Hindlimb muscle (tissue), 1 donor: ENCODE results near the gene RYR1. TPM values are rescaled to one million over a fixed set of nuclear protein-coding genes. Genes with fewer than 3 reads are reported as not detected.
"Not testable (repeated sequence)": the region's sequence is repeated elsewhere in the genome, so short reads cannot be mapped to it uniquely, and the experiment has no call there.

Experiments
- DNase-seq: peaks from one replicate; pipeline ENCODE4 v3.0.0-alpha.2; 2013
- polyA plus RNA-seq: library from polyadenylated mRNA; unstranded; fragments of 120-200 nt; gene quantifications from one replicate; pipeline ENCODE4 v1.2.1, GENCODE V29; 2013; ENCODE audit not compliant: insufficient read length

RYR1 gene
- polyA plus RNA-seq, 1 donor = 771 TPM

DNA sequence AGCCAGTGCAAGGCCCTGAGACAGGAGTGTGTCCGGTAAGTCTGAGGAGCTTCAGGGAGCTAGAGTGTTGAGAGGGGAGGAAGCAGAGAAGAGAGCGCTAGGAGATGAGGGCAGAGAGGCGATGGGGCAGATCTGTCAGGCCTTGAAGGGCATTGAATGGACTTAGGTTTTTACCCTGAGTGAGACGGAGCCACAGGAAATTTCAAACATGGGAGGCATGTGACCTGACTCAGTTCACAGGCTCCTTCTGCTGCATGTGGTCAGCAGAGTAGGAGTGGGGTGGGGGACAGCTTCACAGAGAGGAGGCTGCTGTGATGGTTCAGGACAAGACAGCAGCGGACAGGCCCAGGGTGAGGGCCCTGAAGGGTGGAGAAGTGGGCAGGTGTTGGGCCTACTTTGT lies 33.1 kb upstream of the RYR1 start:
- no peak for DNase-seq

DNA sequence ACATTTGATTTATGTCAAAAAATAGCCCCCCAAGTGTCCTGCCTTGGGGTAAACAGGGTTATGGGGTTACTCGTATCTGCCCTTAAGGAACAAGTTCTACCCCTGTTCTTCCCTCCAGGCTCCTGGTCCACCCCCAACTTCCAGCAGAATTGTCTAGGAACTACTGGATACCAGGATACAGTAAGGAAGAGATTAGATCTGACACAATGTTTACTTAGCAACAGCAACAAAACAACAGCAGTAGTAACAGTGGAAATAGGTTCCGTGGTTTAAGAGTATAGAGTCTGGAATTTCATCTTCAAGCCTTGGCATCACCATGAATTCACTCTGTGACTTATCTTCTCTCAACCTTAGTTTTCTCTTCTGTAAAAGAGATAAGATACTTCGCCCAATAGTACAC lies 32.3 kb upstream of the RYR1 start:
- no peak for DNase-seq

- DNase-seq = no peak
Observed at GRCh38 chr19:38402623-38402966, 30.9 kb upstream of the RYR1 start.

DNA sequence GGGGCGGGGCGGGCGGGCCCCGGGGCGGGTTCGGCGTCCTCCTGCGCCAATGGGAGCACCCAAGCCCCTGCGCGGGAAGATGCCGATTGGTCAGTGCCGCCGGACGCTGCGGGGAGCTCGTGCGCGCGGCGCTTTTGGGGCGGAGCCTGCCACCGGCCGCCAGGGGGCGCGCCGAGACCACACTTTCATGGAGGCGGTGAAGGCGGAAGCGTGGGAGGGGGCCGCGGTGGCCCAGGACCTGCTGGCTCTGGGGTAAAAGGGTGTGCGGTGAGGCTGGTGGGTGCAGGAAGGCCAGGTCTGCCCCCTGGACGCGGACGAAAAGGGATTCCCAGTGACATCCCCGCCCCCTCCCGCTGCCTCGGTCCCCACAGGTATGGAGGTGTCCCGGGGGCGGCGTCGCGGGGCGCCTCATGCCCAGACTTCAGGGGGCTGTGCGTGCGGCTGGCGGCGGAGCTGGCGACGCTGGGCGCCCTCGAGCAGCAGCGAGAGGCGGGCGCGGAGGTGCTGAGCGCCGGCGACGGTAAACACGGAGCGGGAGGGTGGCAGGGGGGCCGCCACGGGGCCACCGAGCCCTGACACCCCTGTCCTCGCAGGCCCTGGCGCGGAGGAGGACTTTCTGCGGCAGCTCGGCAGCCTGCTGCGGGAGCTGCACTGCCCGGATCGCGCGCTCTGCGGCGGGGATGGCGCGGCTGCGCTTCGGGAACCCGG lies 30.4 kb upstream of the RYR1 start, which contains the start of gene FAM98C:
Gene FAM98C, plus strand, starts transcription at position 127 of the 708 bp plus-strand sequence. Its CDS starts 61 bp downstream, at position 188.
- DNase-seq = peak; percentile 98

GRCh38 chr19:38404858-38405257 lies 28.6 kb upstream of the RYR1 start:
- DNase-seq = no peak

DNA sequence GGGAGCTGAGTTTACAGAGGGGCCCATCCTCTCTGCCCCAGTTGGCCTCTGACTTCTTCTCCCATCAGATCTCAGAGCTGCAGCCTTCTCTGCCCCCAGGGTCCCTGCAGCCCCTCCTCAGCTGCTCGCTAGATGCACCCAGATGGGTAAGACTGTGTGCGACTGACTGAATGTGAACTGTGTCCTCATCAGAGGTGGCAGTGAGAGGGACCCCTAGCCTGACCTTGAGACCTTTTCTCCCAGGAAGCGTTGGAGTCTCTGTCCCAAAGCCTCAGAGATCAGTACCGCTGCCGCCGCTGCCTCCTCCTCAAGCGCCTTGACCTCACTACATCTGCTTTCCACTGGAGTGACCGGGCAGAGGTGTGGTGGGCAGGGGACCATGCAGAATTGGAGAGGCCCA lies 28.2 kb upstream of the RYR1 start:
- no peak for DNase-seq

DNA sequence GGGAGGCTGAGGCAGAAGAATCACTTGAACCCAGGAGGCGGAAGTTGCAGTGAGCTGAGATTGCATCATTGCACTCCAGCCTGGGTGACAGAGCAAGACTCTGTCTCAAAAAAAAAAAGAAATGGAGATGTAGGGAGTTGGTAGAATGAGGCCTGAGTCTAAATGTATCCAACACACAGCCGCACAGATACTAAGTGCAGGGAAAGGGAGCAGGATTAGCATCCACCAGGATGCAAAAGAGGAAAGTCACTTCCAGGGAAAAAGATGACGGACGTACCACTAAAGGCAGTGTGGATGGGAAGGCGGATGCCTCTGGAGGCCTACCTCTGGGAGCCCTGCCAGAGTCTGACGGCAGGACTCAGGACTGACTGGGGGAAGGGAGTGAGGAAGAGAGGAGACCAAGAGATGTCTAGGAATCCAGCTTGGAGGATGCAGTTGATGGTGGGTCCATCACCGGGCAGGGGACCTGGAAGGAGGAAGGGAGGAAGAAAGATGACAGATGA lies 23.8 kb upstream of the RYR1 start:
- peak; percentile 74 for DNase-seq

- DNase-seq = not testable (repeated sequence)
Observed at GRCh38 chr19:38410407-38410806, 23.1 kb upstream of the RYR1 start.

GRCh38 chr19:38411041-38411712 lies 22.3 kb upstream of the RYR1 start:
- DNase-seq = no peak

- not testable (repeated sequence) for DNase-seq
Observed at GRCh38 chr19:38411898-38412297, 21.6 kb upstream of the RYR1 start.

GRCh38 chr19:38412491-38412890 lies 21.0 kb upstream of the RYR1 start:
- DNase-seq = no peak

DNA sequence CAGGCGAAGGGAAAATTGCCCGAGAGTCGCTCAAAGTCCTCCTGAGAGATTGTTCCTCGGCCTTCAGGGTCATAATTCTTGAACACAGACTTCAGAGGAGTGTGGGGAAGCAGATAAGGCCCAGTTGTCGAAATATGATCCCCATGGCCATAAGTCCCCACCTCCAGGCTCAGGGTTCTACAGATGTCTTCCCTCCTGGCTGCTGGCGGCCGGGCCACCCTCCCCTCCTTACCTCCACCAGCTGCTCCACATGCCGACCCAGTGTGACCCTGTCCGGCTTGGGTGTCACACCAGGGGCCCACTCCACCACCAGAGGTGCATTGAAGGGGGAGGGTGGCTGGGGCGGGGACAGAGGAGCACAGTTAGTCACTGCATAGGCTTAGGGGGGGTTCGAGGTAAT lies 20.5 kb upstream of the RYR1 start:
- DNase-seq = no peak

DNA sequence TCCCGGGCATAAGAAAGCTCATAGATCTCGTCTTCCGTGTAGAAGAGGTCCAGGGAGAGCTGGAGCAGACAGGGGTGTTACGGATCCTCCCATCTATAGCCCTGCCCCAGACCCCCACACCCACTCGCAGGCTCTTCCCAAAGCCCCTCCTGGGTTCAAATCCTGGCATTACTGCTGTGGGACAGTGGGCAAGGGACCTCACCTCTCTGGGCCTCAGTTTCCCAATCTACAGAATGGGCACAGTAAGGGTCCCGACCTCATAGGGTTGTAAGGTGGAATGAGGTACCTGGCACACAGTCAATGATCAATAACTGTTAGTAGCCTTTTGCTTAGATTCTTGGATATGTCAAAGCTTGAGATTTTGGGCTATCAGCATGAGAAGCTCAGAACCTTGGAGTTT lies 20.1 kb upstream of the RYR1 start:
- DNase-seq = no peak

- no peak for DNase-seq
Observed at GRCh38 chr19:38417146-38417543, 16.3 kb upstream of the RYR1 start.

- DNase-seq = no peak
Observed at GRCh38 chr19:38417544-38418506, 15.7 kb upstream of the RYR1 start.

DNA sequence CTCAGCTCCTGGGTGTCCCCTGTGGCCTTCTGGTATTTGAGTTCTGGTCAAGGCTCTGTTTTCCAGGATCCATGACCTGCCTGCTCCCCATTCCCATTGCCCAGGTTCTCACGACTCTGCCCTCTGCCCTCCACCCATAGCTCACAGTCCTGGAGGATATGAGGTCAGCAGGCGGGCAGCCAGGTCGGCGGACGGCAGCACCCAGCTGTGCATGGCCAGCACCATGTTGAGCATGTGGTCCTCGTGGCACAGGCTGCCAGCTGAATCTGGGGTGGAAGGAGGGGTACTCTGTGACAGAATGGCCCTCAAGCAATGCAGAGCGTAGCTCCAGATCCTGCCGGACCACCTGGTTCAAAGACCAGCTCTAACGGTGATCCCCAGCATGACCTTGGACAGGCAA lies 12.6 kb upstream of the RYR1 start:
- DNase-seq = no peak

DNA sequence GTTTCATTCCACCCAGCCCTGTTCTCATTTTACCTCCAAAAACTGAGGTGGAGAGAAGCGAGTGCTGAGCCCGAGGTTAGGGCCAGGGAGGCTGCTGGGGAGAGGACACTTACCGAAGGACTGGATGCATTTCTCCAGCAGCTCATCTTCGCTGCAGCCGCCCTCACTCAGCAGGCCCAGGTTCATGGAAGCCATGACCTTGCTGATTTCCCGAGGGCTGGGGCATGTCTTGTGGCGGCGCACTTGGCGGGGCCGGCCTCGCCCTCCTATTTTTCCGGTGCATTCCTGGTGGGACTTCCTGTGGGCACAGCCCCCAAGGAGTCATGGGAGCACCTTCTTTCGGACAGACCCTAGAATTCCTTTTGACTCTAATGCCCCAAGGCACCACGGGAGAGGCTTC lies 11.6 kb upstream of the RYR1 start:
- DNase-seq = no peak

DNA sequence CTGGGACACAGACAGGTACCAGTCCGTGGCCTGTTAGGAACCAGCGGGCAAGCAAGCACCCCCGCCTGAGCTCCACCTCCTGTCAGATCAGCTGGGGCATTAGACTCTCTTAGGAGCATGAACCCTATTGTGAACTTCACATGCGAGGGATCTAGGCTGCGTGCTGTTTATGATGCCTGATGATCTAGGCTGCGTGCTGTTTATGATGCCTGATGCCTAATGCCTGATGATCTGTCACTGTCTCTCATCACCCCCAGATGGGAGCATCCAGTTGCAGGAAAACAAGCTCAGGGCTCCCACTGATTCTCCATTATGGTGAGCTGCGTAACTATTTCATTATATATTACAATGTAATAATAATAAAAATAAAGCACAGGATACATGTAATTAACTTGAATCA lies 11.1 kb upstream of the RYR1 start:
- DNase-seq = no peak

DNA sequence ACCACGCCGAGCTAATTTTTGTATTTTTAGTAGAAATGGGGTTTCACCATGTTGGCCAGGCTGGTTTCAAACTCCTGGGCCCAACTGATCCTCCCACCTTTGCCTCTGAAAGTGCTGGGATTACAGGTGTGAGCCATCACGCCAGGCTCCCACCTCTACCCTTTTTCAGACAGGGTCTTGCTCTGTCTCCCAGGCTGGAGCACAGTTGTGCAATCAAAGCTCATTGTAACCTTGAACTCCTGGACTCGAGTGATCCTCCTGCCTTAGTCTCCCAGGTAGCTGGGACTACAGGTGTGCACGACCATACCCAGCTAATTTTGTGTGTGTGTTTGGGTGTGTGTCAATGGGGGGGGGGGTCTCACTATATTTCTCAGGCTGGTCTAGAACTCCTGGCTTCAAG lies 9.2 kb upstream of the RYR1 start:
- no peak for DNase-seq

- no peak for DNase-seq
Observed at GRCh38 chr19:38425222-38425809, 8.2 kb upstream of the RYR1 start.

DNA sequence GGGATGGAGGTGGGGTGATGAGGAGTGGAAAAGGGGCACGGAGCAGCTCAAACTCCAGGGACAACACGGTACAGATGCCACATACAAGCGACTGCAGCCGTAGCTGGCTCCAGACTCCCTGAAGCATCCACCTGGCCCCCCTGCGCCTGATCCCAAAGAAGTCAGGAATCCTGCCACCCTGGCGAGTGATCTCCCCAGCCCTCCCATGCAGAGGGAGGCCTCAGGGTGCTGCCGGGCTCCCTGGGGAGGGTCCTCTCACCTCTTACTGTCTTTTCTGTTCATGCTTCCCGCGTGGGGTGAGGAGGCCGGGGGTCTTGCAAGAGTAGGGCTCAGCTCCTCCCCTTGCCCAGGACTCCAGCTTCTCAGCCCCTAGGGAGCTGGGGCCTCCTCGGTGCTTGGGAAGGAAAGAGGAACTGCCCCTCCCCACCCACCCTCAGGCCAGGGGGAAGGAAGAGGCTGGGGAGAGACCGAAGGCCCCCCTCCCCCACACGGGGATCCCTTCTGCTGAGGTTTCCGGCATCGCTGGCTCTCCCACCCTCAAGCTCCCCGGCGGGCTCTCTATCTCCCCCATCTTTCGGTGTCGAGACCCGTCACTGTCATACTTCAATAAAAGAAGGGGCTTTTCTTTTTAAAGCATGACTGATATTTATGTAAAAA lies 7.6 kb upstream of the RYR1 start, which contains the start of gene RASGRP4:
Gene RASGRP4, minus strand, starts transcription at position 410 of the 657 bp plus-strand sequence. Its CDS starts 128 bp downstream, at position 282.
- DNase-seq = no peak
